ENCODE measurements around the gene ZSCAN22.

DNA sequence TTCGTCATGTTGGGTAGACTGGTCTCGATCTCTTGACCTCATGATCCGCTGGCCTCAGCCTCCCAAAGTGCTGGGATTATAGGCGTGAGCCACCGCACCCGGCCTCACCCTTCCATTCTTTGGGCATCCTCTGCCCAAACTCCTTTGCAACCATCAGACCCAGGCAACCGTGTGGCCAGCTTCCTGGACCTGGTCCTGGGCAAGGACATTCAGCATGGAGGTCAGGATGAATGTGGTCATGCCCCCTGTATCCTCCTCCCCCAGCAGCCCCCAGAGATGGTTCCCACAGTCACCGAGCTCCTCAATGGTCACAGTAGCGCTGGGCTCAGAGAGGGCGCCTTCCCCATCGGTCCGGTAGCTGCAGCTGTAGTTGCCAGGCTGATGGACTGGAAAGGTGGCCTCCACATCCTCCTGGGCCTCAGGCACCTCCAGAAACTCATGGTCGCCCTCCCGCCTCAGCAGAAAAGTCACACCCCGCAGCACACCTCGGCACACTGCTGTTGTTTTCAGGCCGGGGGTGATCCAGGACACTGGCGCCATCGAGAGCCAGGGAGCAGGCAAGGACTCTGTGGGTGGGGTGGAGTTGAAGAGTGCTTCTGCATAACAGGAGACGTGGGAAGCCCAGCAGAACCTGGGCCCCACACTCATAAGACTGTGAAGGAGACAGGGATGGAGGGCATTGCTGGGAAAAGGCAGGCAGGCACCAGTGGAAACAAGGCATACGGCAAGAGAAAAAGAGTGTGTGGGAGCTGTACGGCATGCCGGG, 25.4 kb downstream of the ZSCAN22 start:
- TF ChIP-seq, protein P1, sequence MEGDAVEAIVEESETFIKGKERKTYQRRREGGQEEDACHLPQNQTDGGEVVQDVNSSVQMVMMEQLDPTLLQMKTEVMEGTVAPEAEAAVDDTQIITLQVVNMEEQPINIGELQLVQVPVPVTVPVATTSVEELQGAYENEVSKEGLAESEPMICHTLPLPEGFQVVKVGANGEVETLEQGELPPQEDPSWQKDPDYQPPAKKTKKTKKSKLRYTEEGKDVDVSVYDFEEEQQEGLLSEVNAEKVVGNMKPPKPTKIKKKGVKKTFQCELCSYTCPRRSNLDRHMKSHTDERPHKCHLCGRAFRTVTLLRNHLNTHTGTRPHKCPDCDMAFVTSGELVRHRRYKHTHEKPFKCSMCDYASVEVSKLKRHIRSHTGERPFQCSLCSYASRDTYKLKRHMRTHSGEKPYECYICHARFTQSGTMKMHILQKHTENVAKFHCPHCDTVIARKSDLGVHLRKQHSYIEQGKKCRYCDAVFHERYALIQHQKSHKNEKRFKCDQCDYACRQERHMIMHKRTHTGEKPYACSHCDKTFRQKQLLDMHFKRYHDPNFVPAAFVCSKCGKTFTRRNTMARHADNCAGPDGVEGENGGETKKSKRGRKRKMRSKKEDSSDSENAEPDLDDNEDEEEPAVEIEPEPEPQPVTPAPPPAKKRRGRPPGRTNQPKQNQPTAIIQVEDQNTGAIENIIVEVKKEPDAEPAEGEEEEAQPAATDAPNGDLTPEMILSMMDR (IDR thresholded peaks at IDR 0.05): no peak
- no peak for TF ChIP-seq POLR2A (IDR thresholded peaks at IDR 0.05)

All from Peyer's patch (tissue), 4 donors.